ENCODE results near the gene ZNF770.

Gene ZNF770

GRCh38 chr15:34988027-34988902 is at the start of gene ZNF770:
Gene ZNF770 (minus strand): TSS chr15:34988287. CDS start chr15:34983434, 4,853 bp downstream.
- Histone ChIP-seq H3K9ac (ENCODE audit: low read depth, low read length) (peak within 1 kb of the TSS; percentile 91), H3K4me3 (ENCODE audit: low read depth, low read length) (peak within 1 kb of the TSS; percentile 87), H3K36me3 (ENCODE audit: control insufficient read depth, insufficient read depth, low read length) (peaks cover 3% of the 10 kb centered on the region), H3K4me1 (ENCODE audit: control insufficient read depth, insufficient read depth, low read length) (peaks cover 8% of the 10 kb centered on the region), H3K27me3 (ENCODE audit: control insufficient read depth, insufficient read depth, low read length) (no peaks in the 10 kb centered on the region), H3K9me3 (ENCODE audit: control insufficient read depth, insufficient read depth, low read length) (no peaks in the 10 kb centered on the region)

- H3K9ac ChIP-seq (ENCODE audit: low read depth, low read length): no peak overlapping the region
- H3K27me3 ChIP-seq (ENCODE audit: control insufficient read depth, insufficient read depth, low read length): no peaks in the 10 kb centered on the region
- H3K9me3 ChIP-seq (ENCODE audit: control insufficient read depth, insufficient read depth, low read length): no peaks in the 10 kb centered on the region
- no peaks in the 10 kb centered on the region for H3K36me3 ChIP-seq (ENCODE audit: control insufficient read depth, insufficient read depth, low read length)
- no peak overlapping the region for H3K4me3 ChIP-seq (ENCODE audit: low read depth, low read length)
- no peaks in the 10 kb centered on the region for H3K4me1 ChIP-seq (ENCODE audit: control insufficient read depth, insufficient read depth, low read length)
These were observed 40.3 kb upstream of the ZNF770 start for GRCh38 chr15:35028235-35028984.

- peaks cover 11% of the 10 kb centered on the region for H3K4me1 ChIP-seq (ENCODE audit: control insufficient read depth, insufficient read depth, low read length)
- H3K9me3 ChIP-seq (ENCODE audit: control insufficient read depth, insufficient read depth, low read length): no peaks in the 10 kb centered on the region
- H3K36me3 ChIP-seq (ENCODE audit: control insufficient read depth, insufficient read depth, low read length): no peaks in the 10 kb centered on the region
- H3K9ac ChIP-seq (ENCODE audit: low read depth, low read length): no peak overlapping the region
- H3K27me3 ChIP-seq (ENCODE audit: control insufficient read depth, insufficient read depth, low read length): no peaks in the 10 kb centered on the region
- H3K4me3 ChIP-seq (ENCODE audit: low read depth, low read length): no peak overlapping the region
These were observed 35.7 kb upstream of the ZNF770 start for GRCh38 chr15:35023804-35024203.

GRCh38 chr15:35020974-35021373 is 32.9 kb upstream of the ZNF770 start:
- peaks cover 11% of the 10 kb centered on the region for H3K4me1 ChIP-seq (ENCODE audit: control insufficient read depth, insufficient read depth, low read length)
- no peaks in the 10 kb centered on the region for H3K36me3 ChIP-seq (ENCODE audit: control insufficient read depth, insufficient read depth, low read length)
- no peak overlapping the region for H3K9ac ChIP-seq (ENCODE audit: low read depth, low read length)
- no peaks in the 10 kb centered on the region for H3K27me3 ChIP-seq (ENCODE audit: control insufficient read depth, insufficient read depth, low read length)
- H3K4me3 ChIP-seq (ENCODE audit: low read depth, low read length): no peak overlapping the region
- H3K9me3 ChIP-seq (ENCODE audit: control insufficient read depth, insufficient read depth, low read length): no peaks in the 10 kb centered on the region

GRCh38 chr15:35019404-35020327 is 31.6 kb upstream of the ZNF770 start:
- Histone ChIP-seq H3K4me1 (ENCODE audit: control insufficient read depth, insufficient read depth, low read length) (peaks cover 11% of the 10 kb centered on the region), H3K36me3 (ENCODE audit: control insufficient read depth, insufficient read depth, low read length) (no peaks in the 10 kb centered on the region), H3K9me3 (ENCODE audit: control insufficient read depth, insufficient read depth, low read length) (no peaks in the 10 kb centered on the region), H3K4me3 (ENCODE audit: low read depth, low read length) (peak overlapping the region; percentile 24), H3K27me3 (ENCODE audit: control insufficient read depth, insufficient read depth, low read length) (no peaks in the 10 kb centered on the region), H3K9ac (ENCODE audit: low read depth, low read length) (peak overlapping the region; percentile 32)

- Histone ChIP-seq H3K4me1 (ENCODE audit: control insufficient read depth, insufficient read depth, low read length) (peaks cover 3% of the 10 kb centered on the region), H3K4me3 (ENCODE audit: low read depth, low read length) (no peak overlapping the region), H3K27me3 (ENCODE audit: control insufficient read depth, insufficient read depth, low read length) (no peaks in the 10 kb centered on the region), H3K9me3 (ENCODE audit: control insufficient read depth, insufficient read depth, low read length) (no peaks in the 10 kb centered on the region), H3K36me3 (ENCODE audit: control insufficient read depth, insufficient read depth, low read length) (no peaks in the 10 kb centered on the region), H3K9ac (ENCODE audit: low read depth, low read length) (no peak overlapping the region)
These were observed 26.2 kb upstream of the ZNF770 start for GRCh38 chr15:35014241-35014640.

GRCh38 chr15:35013370-35013769 is 25.3 kb upstream of the ZNF770 start:
- no peaks in the 10 kb centered on the region for H3K36me3 ChIP-seq (ENCODE audit: control insufficient read depth, insufficient read depth, low read length)
- no peak overlapping the region for H3K9ac ChIP-seq (ENCODE audit: low read depth, low read length)
- H3K4me1 ChIP-seq (ENCODE audit: control insufficient read depth, insufficient read depth, low read length): no peaks in the 10 kb centered on the region
- no peak overlapping the region for H3K4me3 ChIP-seq (ENCODE audit: low read depth, low read length)
- no peaks in the 10 kb centered on the region for H3K27me3 ChIP-seq (ENCODE audit: control insufficient read depth, insufficient read depth, low read length)
- H3K9me3 ChIP-seq (ENCODE audit: control insufficient read depth, insufficient read depth, low read length): no peaks in the 10 kb centered on the region

- no peaks in the 10 kb centered on the region for H3K9me3 ChIP-seq (ENCODE audit: control insufficient read depth, insufficient read depth, low read length)
- H3K4me1 ChIP-seq (ENCODE audit: control insufficient read depth, insufficient read depth, low read length): no peaks in the 10 kb centered on the region
- H3K36me3 ChIP-seq (ENCODE audit: control insufficient read depth, insufficient read depth, low read length): no peaks in the 10 kb centered on the region
- no peak overlapping the region for H3K4me3 ChIP-seq (ENCODE audit: low read depth, low read length)
- no peak overlapping the region for H3K9ac ChIP-seq (ENCODE audit: low read depth, low read length)
- H3K27me3 ChIP-seq (ENCODE audit: control insufficient read depth, insufficient read depth, low read length): no peaks in the 10 kb centered on the region
These were observed 19.3 kb upstream of the ZNF770 start for GRCh38 chr15:35007397-35007796.

GRCh38 chr15:35005933-35006332 is 17.8 kb upstream of the ZNF770 start:
- Histone ChIP-seq H3K9me3 (ENCODE audit: control insufficient read depth, insufficient read depth, low read length) (no peaks in the 10 kb centered on the region), H3K4me1 (ENCODE audit: control insufficient read depth, insufficient read depth, low read length) (no peaks in the 10 kb centered on the region), H3K4me3 (ENCODE audit: low read depth, low read length) (no peak overlapping the region), H3K27me3 (ENCODE audit: control insufficient read depth, insufficient read depth, low read length) (no peaks in the 10 kb centered on the region), H3K36me3 (ENCODE audit: control insufficient read depth, insufficient read depth, low read length) (no peaks in the 10 kb centered on the region), H3K9ac (ENCODE audit: low read depth, low read length) (no peak overlapping the region)

- no peak overlapping the region for H3K9ac ChIP-seq (ENCODE audit: low read depth, low read length)
- no peak overlapping the region for H3K4me3 ChIP-seq (ENCODE audit: low read depth, low read length)
- H3K9me3 ChIP-seq (ENCODE audit: control insufficient read depth, insufficient read depth, low read length): no peaks in the 10 kb centered on the region
- no peaks in the 10 kb centered on the region for H3K36me3 ChIP-seq (ENCODE audit: control insufficient read depth, insufficient read depth, low read length)
- no peaks in the 10 kb centered on the region for H3K4me1 ChIP-seq (ENCODE audit: control insufficient read depth, insufficient read depth, low read length)
- H3K27me3 ChIP-seq (ENCODE audit: control insufficient read depth, insufficient read depth, low read length): no peaks in the 10 kb centered on the region
These were observed 15.8 kb upstream of the ZNF770 start for GRCh38 chr15:35003928-35004327.

GRCh38 chr15:35000511-35000910 is 12.4 kb upstream of the ZNF770 start:
- Histone ChIP-seq H3K4me1 (ENCODE audit: control insufficient read depth, insufficient read depth, low read length) (peaks cover 2% of the 10 kb centered on the region), H3K27me3 (ENCODE audit: control insufficient read depth, insufficient read depth, low read length) (no peaks in the 10 kb centered on the region), H3K9me3 (ENCODE audit: control insufficient read depth, insufficient read depth, low read length) (no peaks in the 10 kb centered on the region), H3K4me3 (ENCODE audit: low read depth, low read length) (no peak overlapping the region), H3K36me3 (ENCODE audit: control insufficient read depth, insufficient read depth, low read length) (no peaks in the 10 kb centered on the region), H3K9ac (ENCODE audit: low read depth, low read length) (no peak overlapping the region)

Data from iPS-15b (cell line).